Right lobe of liver (tissue), 6 donors: ENCODE measurements around the gene EBP. TPM values are rescaled to one million over a fixed set of nuclear protein-coding genes. Genes with fewer than 3 reads are reported as not detected.
A peak's percentile ranks its signal among the peaks of the same experiment; 100 is the strongest.
"Not testable (repeated sequence)": the region's sequence is repeated elsewhere in the genome, so short reads cannot be mapped to it uniquely, and the experiment has no call there.

ENCODE experiments used
- ATAC-seq, 4 donors: fragments of 200-7000 bp; cut with Tn5 transposase; one replicate each; pipeline ENCODE4 v1.9.1; 2020; ENCODE audit warnings: mild to moderate bottlenecking in 4 of 4, moderate library complexity in 4 of 4
- DNase-seq, 3 donors: peaks; one replicate each; pipeline ENCODE4 v3.0.0-alpha.2; 2020
- H3K27ac ChIP-seq, 3 donors: fragments of 200-600 bp; one replicate each; pipeline ENCODE4 v1.8.0; 2022
- H3K27me3 ChIP-seq, 2 donors: fragments of 200-600 bp; one replicate each; pipeline ENCODE4 v1.8.0; 2022
- H3K36me3 ChIP-seq, 4 donors: fragments of 200-600 bp; sonication (generic) in 1 of 4; one replicate each; pipeline versions ENCODE4 v1.5.1 to v1.8.0; 2017 to 2022; ENCODE audit warnings: control low read depth in 1 of 4
- H3K4me1 ChIP-seq, 4 donors: fragments of 200-600 bp; sonication (generic) in 1 of 4; one replicate each; pipeline versions ENCODE4 v1.5.1 to v1.8.0; 2017 to 2022; ENCODE audit warnings: control low read depth in 1 of 4
- H3K4me3 ChIP-seq, 3 donors: fragments of 200-600 bp; one replicate each; pipeline ENCODE4 v1.8.0; 2022
- H3K9me3 ChIP-seq, 4 donors: fragments of 200-600 bp; sonication (generic) in 1 of 4; one replicate each; pipeline versions ENCODE4 v1.5.1 to v1.8.0; 2017 to 2022; ENCODE audit warnings: control low read depth in 1 of 4
- CTCF ChIP-seq, 4 donors: fragments of 200-600 bp in 3 of 4; fragments of 450-650 bp in 1 of 4; IDR thresholded peaks; one replicate each; pipeline versions ENCODE4 v1.5.1 to v1.8.0; 2016 to 2022; ENCODE audit warnings: antibody characterized with exemption in 4 of 4, mild to moderate bottlenecking in 2 of 4
- POLR2A ChIP-seq: fragments of 450-650 bp; IDR thresholded peaks from one replicate; pipeline ENCODE4 v1.6.1; 2017; ENCODE audit warnings: antibody characterized with exemption, mild to moderate bottlenecking
- WGBS: methylation state at CpG from one replicate; pipeline ENCODE4 v1.1.6; 2018; ENCODE audit warnings: low coverage, low lambda C conversion rate; ENCODE audit not compliant: insufficient coverage; ENCODE audit errors: missing lambda C conversion rate; 5-methylcytosine and 5-hydroxymethylcytosine counted together
- intact Hi-C, 2 donors: fragments of 100-400 bp; cut with DNase I; formaldehyde crosslinking; loops; one replicate each; pipeline versions ENCODE4 v1.11.2 to v1.14.1; 2022
- total RNA-seq, 6 experiments: library from RNA; depleted of rRNA in 2 of 6; stranded (reverse); fragments of >200 nt in 2 of 6; fragmentation: NEBNext Ultra II Directional in 3 of 6; extraction: Animal tissue kit (Norgen Biotek cat#: 25700) in 3 of 6; gene quantifications; one replicate each; pipeline versions ENCODE4 v1.1.0 to v1.2.4, GENCODE V29; 2016 to 2023
- donor health status: DM: no; HTN: yes; CAD: no.
- donor health status: DM: no; HTN: no; CAD: no.
- donor health status: DM: no; HTN: no; CAD: no.
- donor health status: DM: no; HTN: yes; CAD: no.
- donor health status: DM: no; HTN: yes; CAD: no.

Gene EBP
- total RNA-seq, 6 experiments from 2014 or later, result 150 to 276 (median 225) TPM

GRCh38 chrX:48516987-48517386 lies 4.6 kb upstream of the EBP start:
- WGBS, result 33% methylated on average over 3 of the region's 5 CpGs
- ATAC-seq (no peak), DNase-seq (no peak)
- no peaks in the 10 kb centered on the region for H3K4me1 ChIP-seq
- H3K27ac ChIP-seq, result no peak overlapping the region
- intact Hi-C loops, result no loop called here
- no peaks in the 10 kb centered on the region for H3K9me3 ChIP-seq
- no peaks in the 10 kb centered on the region for H3K27me3 ChIP-seq
- no peak overlapping the region for H3K4me3 ChIP-seq
- no peak for TF ChIP-seq CTCF (IDR thresholded peaks at IDR 0.05)
- no peak for TF ChIP-seq POLR2A
- H3K36me3 ChIP-seq, result no peaks in the 10 kb centered on the region

DNA sequence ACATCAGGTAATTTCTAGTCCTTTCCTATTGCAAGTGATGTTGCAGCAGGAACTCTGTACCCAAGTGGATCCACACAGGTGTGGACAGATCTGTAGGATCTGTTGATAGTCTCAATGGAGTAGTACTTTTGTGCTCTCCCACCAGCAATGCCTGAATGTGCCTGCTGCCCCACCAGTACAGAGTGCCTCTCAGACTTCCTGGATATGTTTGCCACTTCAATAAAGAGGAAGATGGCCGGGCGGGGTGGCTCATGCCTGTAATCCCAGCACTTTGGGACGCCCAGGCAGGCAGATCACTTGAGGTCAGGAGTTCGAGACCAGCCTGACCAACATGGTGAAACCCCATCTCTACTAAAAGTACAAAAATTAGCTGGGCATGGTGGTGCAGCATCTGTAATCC lies 2.1 kb upstream of the EBP start:
- intact Hi-C loops, DNase-seq, H3K4me1 ChIP-seq, H3K4me3 ChIP-seq, ATAC-seq, H3K27me3 ChIP-seq, H3K36me3 ChIP-seq, H3K9me3 ChIP-seq, H3K27ac ChIP-seq: not testable (repeated sequence)
- 70% methylated on average over 4 of the region's 4 CpGs for WGBS

DNA sequence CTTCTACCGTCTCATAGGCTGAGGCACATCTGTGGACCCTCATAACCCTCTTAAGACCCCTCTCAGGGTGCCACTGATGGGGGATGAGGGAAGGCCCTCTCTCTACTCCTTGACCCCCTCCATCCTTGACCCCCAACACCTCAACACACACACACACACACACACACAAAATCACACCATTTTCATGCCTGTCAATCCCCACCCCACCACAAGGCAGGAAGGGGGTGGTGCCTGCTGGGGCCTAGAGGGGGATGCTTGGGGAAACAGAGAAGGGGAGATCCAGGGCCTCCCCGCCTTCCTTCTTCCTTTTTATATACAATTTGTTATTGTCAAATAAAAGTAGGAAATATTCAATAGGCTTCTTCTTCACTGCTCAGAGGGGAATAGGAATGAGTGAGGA lies 1.2 kb upstream of the EBP start:
- Histone ChIP-seq H3K27ac (no peak overlapping the region), H3K4me3 (no peak overlapping the region), H3K27me3 (no peaks in the 10 kb centered on the region), H3K9me3 (no peaks in the 10 kb centered on the region), H3K4me1 (no peaks in the 10 kb centered on the region), H3K36me3 (no peaks in the 10 kb centered on the region)
- intact Hi-C loops, result no loop called here
- TF ChIP-seq POLR2A (no peak), CTCF (IDR thresholded peaks at IDR 0.05) (no peak)
- DNase-seq, result no peak
- WGBS, result 85% methylated on average over 2 of the region's 2 CpGs
- ATAC-seq, result no peak

DNA sequence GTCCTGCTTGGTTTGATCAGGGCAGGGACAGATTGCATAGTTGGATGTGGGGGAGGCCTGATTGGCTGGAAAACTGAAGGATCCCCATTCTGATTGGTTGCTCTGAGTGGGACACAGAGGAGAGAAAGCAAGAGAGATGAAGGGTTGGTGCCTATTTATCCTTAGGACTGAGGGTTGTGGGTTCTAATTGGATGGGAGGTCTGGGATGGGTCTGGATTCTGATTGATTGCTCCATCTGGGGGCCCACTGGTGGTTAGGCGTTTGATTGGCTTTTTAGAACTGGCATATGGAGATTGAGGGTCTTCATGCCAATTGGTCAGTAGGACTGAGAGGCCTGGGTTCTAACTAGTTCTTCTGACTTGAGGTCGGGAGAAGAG lies 644 bp upstream of the EBP start:
- H3K27ac ChIP-seq, result peak overlapping the region in 1 of 3 donors; percentile 76
- 53% methylated on average over 2 of the region's 2 CpGs for WGBS

GRCh38 chrX:48522291-48522690 lies 683 bp downstream of the EBP start:
- DNase-seq (peak; percentile 37 to 76 (median 67)), ATAC-seq (peak; percentile 56 to 77 (median 66))
- 24% methylated on average over 8 of the region's 10 CpGs for WGBS
- Histone ChIP-seq H3K27me3 (no peaks in the 10 kb centered on the region), H3K4me3 (peak overlapping the region; percentile 38 to 58 (median 52)), H3K27ac (peak overlapping the region; percentile 57 to 83 (median 76)), H3K4me1 (no peaks in the 10 kb centered on the region), H3K9me3 (no peaks in the 10 kb centered on the region), H3K36me3 (peaks cover 0 to 10% (median 6%) of the 10 kb centered on the region in 4 donors)
- no peak for TF ChIP-seq CTCF (IDR thresholded peaks at IDR 0.05)
- TF ChIP-seq POLR2A, result no peak
- intact Hi-C loops, result no loop called here

More for the DNA sequence above, 644 bp upstream of the EBP start:
- intact Hi-C loops, result no loop called here
- TF ChIP-seq CTCF (IDR thresholded peaks at IDR 0.05) (no peak), POLR2A (no peak)
- Histone ChIP-seq H3K4me3 (peak overlapping the region in 2 of 3 donors; percentile 52 to 58), H3K36me3 (no peaks in the 10 kb centered on the region), H3K9me3 (no peaks in the 10 kb centered on the region), H3K4me1 (no peaks in the 10 kb centered on the region), H3K27me3 (no peaks in the 10 kb centered on the region)
- no peak for ATAC-seq
- DNase-seq, result no peak
